Fibroblast of mammary gland (primary cell): ENCODE results near the gene ATF7.

ENCODE experiments used
- DNase-seq: peaks from one replicate; pipeline ENCODE4 v3.0.0-alpha.2; 2010; ENCODE audit warnings: low read depth
- H3K4me3 ChIP-seq: 2 replicates; pipeline ENCODE4 v1.5.1; 2011; ENCODE audit warnings: low read depth, mild to moderate bottlenecking, low read length, moderate library complexity; ENCODE audit not compliant: control insufficient read depth
- TF ChIP-seq, protein P1 (sequence below): conservative IDR thresholded peaks from 2 replicates; pipeline ENCODE4 v1.5.1; 2011; ENCODE audit warnings: low read depth, low read length, inconsistent platforms; ENCODE audit not compliant: control insufficient read depth, insufficient read depth

The ATF7 gene

GRCh38 chr12:53627919-53628318 is 1.7 kb upstream of the ATF7 start:
- TF ChIP-seq, protein P1, sequence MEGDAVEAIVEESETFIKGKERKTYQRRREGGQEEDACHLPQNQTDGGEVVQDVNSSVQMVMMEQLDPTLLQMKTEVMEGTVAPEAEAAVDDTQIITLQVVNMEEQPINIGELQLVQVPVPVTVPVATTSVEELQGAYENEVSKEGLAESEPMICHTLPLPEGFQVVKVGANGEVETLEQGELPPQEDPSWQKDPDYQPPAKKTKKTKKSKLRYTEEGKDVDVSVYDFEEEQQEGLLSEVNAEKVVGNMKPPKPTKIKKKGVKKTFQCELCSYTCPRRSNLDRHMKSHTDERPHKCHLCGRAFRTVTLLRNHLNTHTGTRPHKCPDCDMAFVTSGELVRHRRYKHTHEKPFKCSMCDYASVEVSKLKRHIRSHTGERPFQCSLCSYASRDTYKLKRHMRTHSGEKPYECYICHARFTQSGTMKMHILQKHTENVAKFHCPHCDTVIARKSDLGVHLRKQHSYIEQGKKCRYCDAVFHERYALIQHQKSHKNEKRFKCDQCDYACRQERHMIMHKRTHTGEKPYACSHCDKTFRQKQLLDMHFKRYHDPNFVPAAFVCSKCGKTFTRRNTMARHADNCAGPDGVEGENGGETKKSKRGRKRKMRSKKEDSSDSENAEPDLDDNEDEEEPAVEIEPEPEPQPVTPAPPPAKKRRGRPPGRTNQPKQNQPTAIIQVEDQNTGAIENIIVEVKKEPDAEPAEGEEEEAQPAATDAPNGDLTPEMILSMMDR = no peak
- no peak for DNase-seq
- H3K4me3 ChIP-seq = no peak overlapping the region

DNA sequence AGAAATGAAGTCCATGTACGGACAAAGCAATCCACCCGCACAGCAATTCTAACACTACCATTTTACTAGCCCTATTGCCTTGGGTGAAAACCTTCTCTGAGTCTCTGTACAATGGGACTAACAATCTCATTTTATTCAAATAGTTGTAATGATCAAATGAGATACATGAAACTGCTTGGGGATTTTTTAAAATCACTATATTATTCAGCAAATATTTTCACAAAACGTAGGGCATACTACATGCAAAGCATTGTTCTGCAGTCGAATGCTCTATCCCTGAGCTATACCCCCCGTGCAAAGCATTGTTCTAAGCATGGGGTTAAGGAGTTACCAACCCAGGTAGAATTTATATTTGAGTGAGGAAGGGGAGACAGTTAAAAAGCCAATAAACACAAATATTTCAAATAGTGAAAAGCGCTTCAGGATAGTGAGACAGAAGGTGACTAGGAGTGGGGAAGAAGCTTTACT is 554 bp upstream of the ATF7 start:
- TF ChIP-seq, protein P1 = no peak
- H3K4me3 ChIP-seq = peak overlapping the region; percentile 92
- no peak for DNase-seq

GRCh38 chr12:53625373-53625945 is 723 bp downstream of the ATF7 start:
- TF ChIP-seq, protein P1 = no peak
- peak overlapping the region; percentile 92 for H3K4me3 ChIP-seq
- DNase-seq = no peak

DNA sequence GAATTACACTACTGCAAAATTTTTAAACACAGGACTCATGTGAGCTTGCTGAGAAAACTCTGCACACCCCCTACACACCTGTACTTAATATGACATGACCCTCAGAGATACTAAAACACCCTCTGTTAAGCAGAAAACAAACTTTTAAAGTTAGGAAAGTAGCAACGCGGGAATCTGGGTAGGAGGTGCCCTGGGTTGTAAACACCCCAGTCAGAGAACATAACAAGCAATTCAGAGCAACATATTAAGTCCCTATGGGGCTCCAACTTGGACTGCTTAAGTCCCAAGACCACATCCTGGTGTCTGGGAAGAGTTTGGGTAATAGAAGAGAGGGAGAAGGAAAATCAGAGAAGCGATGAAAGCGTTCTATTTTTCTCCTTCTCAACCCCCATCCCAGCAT is 1.2 kb downstream of the ATF7 start:
- DNase-seq = peak; percentile 42
- peak overlapping the region; percentile 92 for H3K4me3 ChIP-seq
- TF ChIP-seq, protein P1 = no peak

DNA sequence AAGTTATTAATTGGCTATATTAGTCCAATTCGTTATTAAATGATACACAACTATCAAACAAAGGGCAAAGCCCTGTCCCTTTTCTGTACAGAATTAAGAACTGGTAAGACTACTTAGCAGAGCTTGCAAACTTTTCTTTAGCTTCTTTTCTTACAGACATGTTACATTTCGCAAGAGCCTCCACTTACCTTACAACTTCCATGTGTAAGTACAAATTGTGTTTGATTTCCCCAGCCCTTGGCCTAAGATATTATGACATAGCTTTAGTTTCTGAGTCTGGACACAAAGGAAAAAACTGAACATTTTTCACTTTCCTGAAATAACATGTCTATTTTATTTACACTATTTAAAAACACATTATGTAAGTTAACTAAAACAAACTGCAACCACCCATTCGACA is 1.7 kb downstream of the ATF7 start:
- TF ChIP-seq, protein P1 = no peak
- peak overlapping the region; percentile 92 for H3K4me3 ChIP-seq
- DNase-seq = peak; percentile 44

GRCh38 chr12:53623548-53624385 is 2.4 kb downstream of the ATF7 start:
- peak overlapping the region; percentile 92 for H3K4me3 ChIP-seq
- DNase-seq = peak; percentile 68
- TF ChIP-seq, protein P1 = no peak
